Measurements from ENCODE around the gene INTS14. TPM values are rescaled to one million over a fixed set of nuclear protein-coding genes. Genes with fewer than 3 reads are reported as not detected.
A peak's percentile ranks its signal among the peaks of the same experiment; 100 is the strongest.

The INTS14 gene
- total and polyA plus RNA-seq, 9 of the 15 experiments (the other 6 are each of a cell fraction or from before 2014, with no cell fraction given): 30.5 to 92.4 (median 46.5) TPM

GRCh38 chr15:65578904-65579728 lies 31.8 kb downstream of the INTS14 start (continued):
- no peak for TF ChIP-seq ZBTB49 (CRISPR knock-in tag; IDR thresholded peaks at IDR 0.05; ENCODE audit: borderline replicate concordance)
- TF ChIP-seq POLR2G (IDR thresholded peaks at IDR 0.05; ENCODE audit: low read depth, low read length): peak; percentile 25; the same call in 1 of the 2 replicates
- TF ChIP-seq ZNF639 (CRISPR knock-in tag; conservative IDR thresholded peaks at IDR 0.05 in 1 of 2, IDR thresholded peaks at IDR 0.05 in 1 of 2): no peak
- TF ChIP-seq ZBTB8A (IDR thresholded peaks at IDR 0.05; ENCODE audit: partially characterized antibody): no peak
- TF ChIP-seq EP300 (IDR thresholded peaks at IDR 0.05; ENCODE audit: low read length): no peak
